MCF 10A (cell line): ENCODE data around the gene RNF2. TPM values are rescaled to one million over a fixed set of nuclear protein-coding genes. Genes with fewer than 3 reads are reported as not detected.

Experiments used
- BruUV-seq: library from RNA; stranded (reverse); fragments of 400-500 nt; replicated peaks from 2 replicates; lab custom pipeline; 2021; lab: Mats Ljungman, UMichigan
- CTCF ChIA-PET: fragments of 300-600 bp; sonication (Branson Sonifier 250); formaldehyde crosslinking; extraction: SDS; loops from one replicate; lab custom pipeline; 2021; ENCODE audit warnings: antibody characterized with exemption, inconsistent platforms; lab: Yijun Ruan, JAX
- POLR2A ChIA-PET: fragments of 300-600, 350-650 bp; sonication (Branson Sonifier 250); formaldehyde crosslinking; extraction: SDS; loops from one replicate; lab custom pipeline; 2020; ENCODE audit warnings: antibody characterized with exemption, inconsistent platforms; lab: Yijun Ruan, JAX
- DNase-seq: peaks from one replicate; pipeline ENCODE4 v3.0.0-alpha.2; 2018; ENCODE audit not compliant: unreplicated experiment
- H3K27ac Mint-ChIP-seq: one replicate; pipeline ENCODE4 v1.8.0; 2022; ENCODE audit warnings: mild to moderate bottlenecking, low read depth, mixed read lengths; ENCODE audit not compliant: unreplicated experiment
- H3K27me3 Mint-ChIP-seq: one replicate; pipeline ENCODE4 v1.8.0; 2022; ENCODE audit warnings: mixed read lengths; ENCODE audit not compliant: insufficient read depth, unreplicated experiment
- H3K36me3 Mint-ChIP-seq: one replicate; pipeline ENCODE4 v1.8.0; 2022; ENCODE audit warnings: mild to moderate bottlenecking, moderate library complexity, mixed read lengths; ENCODE audit not compliant: insufficient read depth, unreplicated experiment
- H3K4me1 Mint-ChIP-seq: one replicate; pipeline ENCODE4 v1.8.0; 2022; ENCODE audit warnings: mixed read lengths; ENCODE audit not compliant: insufficient read depth, unreplicated experiment
- H3K4me3 Mint-ChIP-seq: one replicate; pipeline ENCODE4 v1.8.0; 2022; ENCODE audit warnings: mild to moderate bottlenecking, moderate library complexity, mixed read lengths; ENCODE audit not compliant: unreplicated experiment
- H3K9me3 Mint-ChIP-seq: one replicate; pipeline ENCODE4 v1.8.0; 2022; ENCODE audit warnings: mixed read lengths; ENCODE audit not compliant: unreplicated experiment
- intact Hi-C: fragments of 100-400 bp; cut with micrococcal nuclease; formaldehyde crosslinking; loops from 2 replicates; pipeline ENCODE4 v1.14.1; 2022
- total RNA-seq: library from RNA; stranded (reverse); gene quantifications from 2 replicates; pipeline ENCODE4 v1.2.3, GENCODE V29; 2022
- TF ChIP-seq, protein P1 (sequence below): fragments of 200-600 bp; IDR thresholded peaks from one replicate; pipeline ENCODE4 v1.8.0; 2022; ENCODE audit warnings: antibody characterized with exemption, mild to moderate bottlenecking; ENCODE audit not compliant: unreplicated experiment

Gene RNF2
- total RNA-seq, 1 experiment from 2014 or later, result 18.6 TPM

DNA sequence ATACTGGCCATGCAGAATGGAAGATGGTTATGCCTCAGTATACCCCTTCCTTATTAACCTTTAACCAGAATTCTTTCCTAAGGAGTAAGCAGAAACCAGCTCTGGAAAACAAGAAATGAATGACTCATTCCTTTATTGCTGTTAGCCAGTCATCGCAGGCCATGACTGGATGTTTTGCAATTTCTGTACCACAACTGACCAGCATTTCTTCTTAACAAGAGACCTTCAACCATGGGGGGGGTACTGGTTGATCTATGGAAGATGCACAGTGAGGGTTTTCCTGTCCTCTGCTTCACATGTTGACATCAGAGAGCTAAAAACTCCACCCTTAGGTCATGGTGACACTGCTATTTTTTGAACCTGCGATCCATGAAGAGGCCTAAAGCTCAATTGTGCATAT is 28.0 kb upstream of the RNF2 start:
- DNase-seq, result peak; percentile 92
- Mint-ChIP-seq H3K4me1 (peaks cover 8% of the 10 kb centered on the region), H3K27ac (peak overlapping the region; percentile 68), H3K4me3 (no peak overlapping the region), H3K36me3 (no peaks in the 10 kb centered on the region), H3K27me3 (no peaks in the 10 kb centered on the region), H3K9me3 (no peaks in the 10 kb centered on the region)
- no TSS peak for BruUV-seq
- ChIA-PET POLR2A (interaction anchor here (0.7 to 2.3 kb wide), 10 partner anchors 9 to 546 kb away, joined by 3 to 7 read pairs (median 4); partner anchors contain the start of genes NIBAN1 and RNF2), CTCF (interaction anchor here (0.6 to 2.1 kb wide), 11 partner anchors 9 to 677 kb away, joined by 3 to 9 read pairs (median 3); no protein-coding TSS in a partner anchor)
- intact Hi-C loops, result no loop called here
- TF ChIP-seq, protein P1, sequence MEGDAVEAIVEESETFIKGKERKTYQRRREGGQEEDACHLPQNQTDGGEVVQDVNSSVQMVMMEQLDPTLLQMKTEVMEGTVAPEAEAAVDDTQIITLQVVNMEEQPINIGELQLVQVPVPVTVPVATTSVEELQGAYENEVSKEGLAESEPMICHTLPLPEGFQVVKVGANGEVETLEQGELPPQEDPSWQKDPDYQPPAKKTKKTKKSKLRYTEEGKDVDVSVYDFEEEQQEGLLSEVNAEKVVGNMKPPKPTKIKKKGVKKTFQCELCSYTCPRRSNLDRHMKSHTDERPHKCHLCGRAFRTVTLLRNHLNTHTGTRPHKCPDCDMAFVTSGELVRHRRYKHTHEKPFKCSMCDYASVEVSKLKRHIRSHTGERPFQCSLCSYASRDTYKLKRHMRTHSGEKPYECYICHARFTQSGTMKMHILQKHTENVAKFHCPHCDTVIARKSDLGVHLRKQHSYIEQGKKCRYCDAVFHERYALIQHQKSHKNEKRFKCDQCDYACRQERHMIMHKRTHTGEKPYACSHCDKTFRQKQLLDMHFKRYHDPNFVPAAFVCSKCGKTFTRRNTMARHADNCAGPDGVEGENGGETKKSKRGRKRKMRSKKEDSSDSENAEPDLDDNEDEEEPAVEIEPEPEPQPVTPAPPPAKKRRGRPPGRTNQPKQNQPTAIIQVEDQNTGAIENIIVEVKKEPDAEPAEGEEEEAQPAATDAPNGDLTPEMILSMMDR, result no peak

DNA sequence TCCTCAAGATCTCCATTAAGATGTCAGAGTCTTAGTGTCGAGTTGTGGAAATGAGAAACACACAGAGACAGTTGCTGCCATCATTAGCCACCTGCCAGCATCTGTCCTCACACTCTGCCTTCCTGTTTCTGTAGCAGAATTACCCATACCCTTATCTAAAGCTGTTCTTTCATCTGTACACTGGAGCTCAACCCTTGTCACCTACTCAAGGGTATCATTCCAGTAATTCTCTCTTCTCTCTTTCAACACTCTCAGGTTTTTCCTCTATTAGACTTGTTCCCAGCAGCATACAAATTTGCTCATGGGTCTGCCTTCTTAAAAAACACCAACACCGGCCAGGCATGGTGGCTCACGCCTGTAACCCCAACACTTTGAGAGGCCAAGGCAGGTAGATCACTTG is 27.4 kb upstream of the RNF2 start:
- POLR2A ChIA-PET, result interaction anchor here (0.9 to 1.6 kb wide), 4 partner anchors 19 to 546 kb away, joined by 3 to 6 read pairs (median 4); partner anchors contain the start of gene NIBAN1
- intact Hi-C loops, result no loop called here
- Mint-ChIP-seq H3K36me3 (no peaks in the 10 kb centered on the region), H3K4me1 (peaks cover 8% of the 10 kb centered on the region), H3K27me3 (no peaks in the 10 kb centered on the region), H3K9me3 (no peaks in the 10 kb centered on the region), H3K27ac (peak overlapping the region; percentile 13), H3K4me3 (no peak overlapping the region)
- no peak for DNase-seq
- TF ChIP-seq, protein P1, result no peak
- CTCF ChIA-PET, result interaction anchor here (0.6 to 2.1 kb wide), 6 partner anchors 10 to 229 kb away, joined by 3 to 9 read pairs (median 3); no protein-coding TSS in a partner anchor
- no TSS peak for BruUV-seq

DNA sequence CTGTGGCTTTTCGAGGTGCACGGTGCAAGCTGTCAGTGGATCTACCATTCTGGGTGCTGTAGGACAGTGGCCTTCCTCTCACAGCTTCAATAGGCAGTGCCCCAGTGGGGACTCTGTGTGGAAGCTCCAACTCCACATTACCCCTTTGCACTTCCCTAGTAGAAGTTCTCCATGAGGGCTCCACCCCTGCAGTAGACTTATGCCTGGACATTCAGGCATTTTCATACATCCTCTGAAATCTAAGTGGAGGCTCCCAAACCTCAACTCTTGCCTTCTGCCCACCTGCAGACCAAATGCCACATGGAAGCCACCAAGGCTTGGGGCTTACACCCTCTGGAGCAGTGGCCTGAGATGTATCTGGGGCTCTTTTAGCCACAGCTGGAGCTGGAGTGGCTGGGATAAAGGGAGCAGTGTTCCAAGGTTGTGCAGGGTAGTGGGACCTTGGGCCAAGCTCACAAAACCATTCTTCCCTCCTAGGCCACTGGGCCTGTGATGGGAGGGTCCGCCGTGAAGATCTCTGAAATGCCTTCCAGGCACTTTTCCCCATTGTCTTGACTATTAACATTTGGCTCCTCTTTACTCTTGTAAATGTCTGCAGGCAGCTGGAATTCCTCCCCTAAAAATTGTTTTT is 18.0 kb upstream of the RNF2 start:
- Mint-ChIP-seq H3K9me3 (peaks cover 21% of the 10 kb centered on the region), H3K27ac (no peak overlapping the region), H3K27me3 (peaks cover 45% of the 10 kb centered on the region), H3K36me3 (no peaks in the 10 kb centered on the region), H3K4me3 (no peak overlapping the region), H3K4me1 (no peaks in the 10 kb centered on the region)
- no TSS peak for BruUV-seq
- ChIA-PET POLR2A (interaction anchor here (0.9 kb wide), 1 partner anchor 12 kb away, joined by 4 read pairs; no protein-coding TSS in a partner anchor), CTCF (interaction anchor here (0.6 to 1.3 kb wide), 5 partner anchors 10 to 622 kb away, joined by 3 to 4 read pairs (median 4); no protein-coding TSS in a partner anchor)
- intact Hi-C loops, result no loop called here
- DNase-seq, result no peak
- TF ChIP-seq, protein P1, result no peak

DNA sequence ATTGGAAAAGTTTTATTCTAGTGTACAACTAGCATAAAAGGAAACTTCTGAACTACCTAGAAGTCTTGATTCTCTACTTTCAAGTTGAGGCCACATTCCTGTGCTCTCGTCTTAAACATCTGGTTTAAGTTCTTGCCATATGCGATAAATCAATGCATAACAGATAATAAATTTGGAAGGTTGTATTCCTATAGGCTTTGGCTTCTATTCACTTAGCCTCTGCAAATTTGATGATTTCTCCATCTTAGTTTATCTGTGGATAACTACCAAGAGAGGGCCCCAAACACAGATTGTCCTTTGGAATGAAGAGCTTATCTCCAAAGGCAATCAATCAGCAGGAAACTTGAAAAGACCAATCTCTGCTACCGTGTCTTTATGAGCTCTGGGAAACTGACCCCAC is 11.7 kb upstream of the RNF2 start:
- Mint-ChIP-seq H3K9me3 (peaks cover under 1% of the 10 kb centered on the region), H3K27me3 (peaks cover 57% of the 10 kb centered on the region), H3K27ac (no peak overlapping the region), H3K36me3 (no peaks in the 10 kb centered on the region), H3K4me1 (no peaks in the 10 kb centered on the region), H3K4me3 (no peak overlapping the region)
- no TSS peak for BruUV-seq
- ChIA-PET POLR2A (interaction anchor here (1.8 to 3.1 kb wide), 2 partner anchors 10 to 13 kb away, joined by 6 to 22 read pairs; partner anchors contain the start of gene RNF2), CTCF (interaction anchor here (0.6 to 1.1 kb wide), 4 partner anchors 12 to 647 kb away, joined by 3 read pairs; partner anchors contain the start of gene RNF2)
- intact Hi-C loops, result no loop called here
- TF ChIP-seq, protein P1, result no peak
- no peak for DNase-seq
